ENCODE data around the gene DOCK8.

Gene DOCK8

DNA sequence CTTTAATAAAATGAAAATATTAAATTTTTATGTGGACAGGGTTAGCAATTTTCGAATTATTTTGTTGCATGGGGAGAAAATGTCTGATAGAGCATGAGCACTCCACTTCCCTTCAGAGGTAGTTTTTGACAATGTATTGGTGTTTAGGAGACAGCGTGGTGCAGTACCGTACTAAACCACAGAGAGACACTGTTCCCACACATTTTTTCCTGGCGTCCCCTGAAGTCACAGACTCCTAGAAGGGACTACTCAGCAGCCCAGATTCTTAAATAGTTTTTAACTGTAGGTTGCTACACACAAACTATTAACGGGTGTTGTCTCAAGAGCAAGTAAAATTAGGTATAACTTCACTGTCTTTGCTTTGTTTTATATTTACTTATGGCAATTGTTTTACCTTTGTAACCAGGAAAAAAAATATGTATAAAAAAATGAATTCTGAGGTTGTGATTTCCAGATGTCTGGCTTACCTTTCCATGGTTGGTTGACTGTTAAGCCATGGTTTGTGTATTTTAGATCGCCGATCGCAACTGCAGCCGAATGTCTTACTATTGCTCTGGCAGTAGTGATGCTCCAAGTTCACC lies 171.2 kb downstream of the DOCK8 start:
- TF ChIP-seq, protein P1, sequence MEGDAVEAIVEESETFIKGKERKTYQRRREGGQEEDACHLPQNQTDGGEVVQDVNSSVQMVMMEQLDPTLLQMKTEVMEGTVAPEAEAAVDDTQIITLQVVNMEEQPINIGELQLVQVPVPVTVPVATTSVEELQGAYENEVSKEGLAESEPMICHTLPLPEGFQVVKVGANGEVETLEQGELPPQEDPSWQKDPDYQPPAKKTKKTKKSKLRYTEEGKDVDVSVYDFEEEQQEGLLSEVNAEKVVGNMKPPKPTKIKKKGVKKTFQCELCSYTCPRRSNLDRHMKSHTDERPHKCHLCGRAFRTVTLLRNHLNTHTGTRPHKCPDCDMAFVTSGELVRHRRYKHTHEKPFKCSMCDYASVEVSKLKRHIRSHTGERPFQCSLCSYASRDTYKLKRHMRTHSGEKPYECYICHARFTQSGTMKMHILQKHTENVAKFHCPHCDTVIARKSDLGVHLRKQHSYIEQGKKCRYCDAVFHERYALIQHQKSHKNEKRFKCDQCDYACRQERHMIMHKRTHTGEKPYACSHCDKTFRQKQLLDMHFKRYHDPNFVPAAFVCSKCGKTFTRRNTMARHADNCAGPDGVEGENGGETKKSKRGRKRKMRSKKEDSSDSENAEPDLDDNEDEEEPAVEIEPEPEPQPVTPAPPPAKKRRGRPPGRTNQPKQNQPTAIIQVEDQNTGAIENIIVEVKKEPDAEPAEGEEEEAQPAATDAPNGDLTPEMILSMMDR (IDR thresholded peaks at IDR 0.05; ENCODE audit: control insufficient read depth, insufficient read depth, low read depth, low read length, missing control alignments), result peak; percentile 67

DNA sequence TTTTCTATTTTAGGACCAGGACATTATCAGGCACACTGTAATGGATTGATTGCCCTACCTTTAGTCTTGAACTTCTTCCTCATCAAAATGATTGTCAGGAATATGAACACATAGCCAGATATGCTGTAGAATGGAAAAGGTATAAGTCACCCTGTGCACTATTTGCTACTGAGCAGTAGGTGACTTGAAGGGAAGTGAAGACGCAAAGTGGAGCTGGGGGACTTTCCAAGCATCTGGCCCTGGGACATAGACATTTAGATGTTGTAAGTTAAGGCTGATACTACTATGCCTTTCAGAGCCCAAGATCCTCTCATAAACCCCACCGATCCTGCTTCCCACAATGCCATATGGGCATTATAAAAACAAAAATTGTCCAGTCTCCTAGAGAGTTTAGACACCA lies 174.5 kb downstream of the DOCK8 start:
- H3K4me3 ChIP-seq (ENCODE audit: control insufficient read depth, low read depth, low read length), result no peak overlapping the region
- TF ChIP-seq, protein P1 (IDR thresholded peaks at IDR 0.05; ENCODE audit: control insufficient read depth, insufficient read depth, low read depth, low read length, missing control alignments), result no peak
- DNase-seq (ENCODE audit: low read depth), result no peak

More for the DNA sequence above, 171.2 kb downstream of the DOCK8 start:
- DNase-seq (ENCODE audit: low read depth), result peak; percentile 10
- no peak overlapping the region for H3K4me3 ChIP-seq (ENCODE audit: control insufficient read depth, low read depth, low read length)

DNA sequence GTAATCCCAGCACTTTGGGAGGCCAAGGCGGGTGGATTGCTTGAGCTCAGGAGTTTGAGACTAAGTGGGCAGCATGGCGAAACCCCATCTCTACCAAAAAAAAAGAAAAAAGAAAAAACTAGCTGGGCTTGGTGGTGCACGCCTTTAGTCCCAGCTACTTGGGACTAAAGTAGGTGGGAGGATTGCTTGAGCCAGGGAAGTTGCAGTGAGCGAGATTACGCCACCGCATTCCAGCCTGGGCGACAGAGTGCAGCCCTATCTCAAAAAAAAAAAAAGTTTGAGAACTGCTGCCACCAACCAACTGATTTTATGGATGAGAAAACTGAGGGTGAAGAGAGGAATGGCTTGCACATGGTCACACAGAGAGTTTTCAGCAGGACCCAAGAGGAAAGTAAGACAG lies 175.1 kb downstream of the DOCK8 start:
- no peak overlapping the region for H3K4me3 ChIP-seq (ENCODE audit: control insufficient read depth, low read depth, low read length)
- no peak for DNase-seq (ENCODE audit: low read depth)
- TF ChIP-seq, protein P1 (IDR thresholded peaks at IDR 0.05; ENCODE audit: control insufficient read depth, insufficient read depth, low read depth, low read length, missing control alignments), result no peak

DNA sequence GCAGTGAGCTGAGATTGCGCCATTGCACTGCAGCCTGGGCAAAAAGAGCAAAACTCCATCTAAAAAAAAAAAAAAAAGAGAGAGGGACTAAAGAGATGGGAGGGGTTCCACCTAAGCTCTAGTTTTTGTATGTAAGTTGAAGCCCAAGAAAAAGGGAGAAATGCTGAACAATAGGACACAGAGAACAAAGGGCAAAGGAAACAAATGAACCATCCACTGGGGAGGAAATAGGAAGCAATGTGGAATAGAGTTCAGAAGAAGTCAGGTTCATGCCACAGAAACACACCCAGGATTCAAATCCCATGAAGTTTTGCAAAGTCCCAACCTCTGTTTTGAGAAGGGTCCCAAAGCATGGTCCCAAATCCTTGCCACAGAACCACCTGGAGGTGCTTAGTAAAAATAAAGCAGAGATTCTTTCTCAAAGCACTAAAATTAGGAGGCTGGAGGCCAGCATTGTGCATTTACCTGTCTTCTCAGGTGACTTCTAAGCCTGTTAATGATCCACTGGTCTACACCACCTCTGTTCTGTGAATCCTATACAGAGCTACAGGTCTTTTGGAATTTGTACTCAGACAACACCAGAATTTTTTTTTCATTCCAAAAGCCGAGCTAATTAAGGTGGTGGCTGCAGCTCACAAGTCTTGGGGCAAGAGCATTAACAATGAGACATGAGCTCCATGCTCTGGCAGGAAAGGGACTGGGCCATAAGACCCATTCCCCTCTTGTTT lies 177.6 kb downstream of the DOCK8 start:
- DNase-seq (ENCODE audit: low read depth), result no peak
- TF ChIP-seq, protein P1 (IDR thresholded peaks at IDR 0.05; ENCODE audit: control insufficient read depth, insufficient read depth, low read depth, low read length, missing control alignments), result no peak

DNA sequence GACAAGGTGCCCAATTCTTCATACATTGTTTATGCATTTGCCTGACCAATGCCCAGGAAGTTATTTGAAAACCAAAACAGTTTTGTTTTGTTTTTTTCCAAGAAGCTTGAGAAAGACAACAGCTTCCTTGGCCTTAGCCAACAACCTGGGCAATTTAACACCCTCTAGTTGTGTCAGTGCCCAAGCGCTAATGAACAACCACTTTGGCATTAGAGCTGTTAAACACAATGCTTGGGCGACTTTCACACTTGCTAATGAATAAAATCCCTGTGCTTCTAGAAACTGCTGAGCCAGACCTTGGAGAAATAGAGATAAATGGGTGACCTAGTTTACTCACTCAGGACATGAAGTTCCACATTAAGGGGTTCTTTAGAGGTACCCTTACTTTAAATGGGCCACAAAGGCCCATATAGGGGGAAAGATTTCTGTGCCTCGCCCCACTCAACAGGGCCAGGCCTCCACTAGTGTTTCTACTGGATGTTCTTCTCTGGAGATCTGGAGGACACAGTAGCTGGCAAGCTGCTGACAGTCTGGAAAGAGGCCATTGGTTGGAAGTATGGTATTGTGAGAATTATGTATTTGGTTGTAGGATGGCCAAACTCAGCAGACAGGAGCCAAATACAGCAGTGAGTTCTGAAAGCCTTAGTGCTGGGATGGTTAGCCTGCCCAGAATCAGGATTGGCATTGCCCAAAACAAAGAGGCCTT lies 179.8 kb downstream of the DOCK8 start:
- TF ChIP-seq, protein P1 (IDR thresholded peaks at IDR 0.05; ENCODE audit: control insufficient read depth, insufficient read depth, low read depth, low read length, missing control alignments), result no peak
- no peak overlapping the region for H3K4me3 ChIP-seq (ENCODE audit: control insufficient read depth, low read depth, low read length)
- no peak for DNase-seq (ENCODE audit: low read depth)

More for the DNA sequence above, 177.6 kb downstream of the DOCK8 start:
- H3K4me3 ChIP-seq (ENCODE audit: control insufficient read depth, low read depth, low read length), result no peak overlapping the region

DNA sequence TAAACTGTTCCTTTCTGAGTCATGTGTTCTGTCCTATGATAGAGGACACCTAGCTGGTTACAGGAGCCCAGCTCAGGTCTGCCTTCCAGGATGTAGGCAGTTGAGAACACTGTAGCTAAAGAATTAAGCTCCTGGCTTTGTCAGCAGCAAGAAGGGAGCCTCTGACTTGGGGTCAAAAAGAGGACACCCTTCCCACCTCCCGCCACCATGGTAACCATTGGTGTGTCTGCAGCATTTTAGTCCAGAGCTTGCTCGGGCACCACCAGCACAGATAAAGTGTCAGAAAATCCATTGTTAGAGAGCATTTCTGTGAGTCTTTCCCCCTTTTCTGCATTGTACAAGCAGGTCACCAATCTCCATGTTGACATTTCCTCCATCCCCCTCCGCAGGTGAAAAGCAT lies 181.7 kb downstream of the DOCK8 start:
- no peak for DNase-seq (ENCODE audit: low read depth)
- H3K4me3 ChIP-seq (ENCODE audit: control insufficient read depth, low read depth, low read length), result no peak overlapping the region
- TF ChIP-seq, protein P1 (IDR thresholded peaks at IDR 0.05; ENCODE audit: control insufficient read depth, insufficient read depth, low read depth, low read length, missing control alignments), result no peak
